Measurements from ENCODE around the gene HPS1.

- TF ChIP-seq CTCF (IDR thresholded peaks at IDR 0.05): no peak
- TF ChIP-seq POLR2A (IDR thresholded peaks at IDR 0.05): no peak
Observed at GRCh38 chr10:98411768-98412167, 35.0 kb downstream of the HPS1 start.

Data from heart left ventricle (tissue), 13 donors.